NCI-H2196 (cell line): Measurements from ENCODE around the gene TM9SF3.

Experiments used
- DNase-seq: peaks from one replicate; lab custom pipeline; 2025; ENCODE audit not compliant: unreplicated experiment; lab: John Stamatoyannopoulos, UW

TM9SF3 gene

GRCh38 chr10:96482815-96483588, 103.8 kb downstream of the TM9SF3 start:
- DNase-seq, result no peak

GRCh38 chr10:96478355-96478754, 108.5 kb downstream of the TM9SF3 start:
- DNase-seq, result no peak

- DNase-seq, result no peak
Observed at GRCh38 chr10:96473866-96474265, 112.9 kb downstream of the TM9SF3 start.

- DNase-seq, result no peak
Observed at GRCh38 chr10:96470116-96470743, 116.6 kb downstream of the TM9SF3 start.

- no peak for DNase-seq
Observed at GRCh38 chr10:96468845-96469244, 118.0 kb downstream of the TM9SF3 start.
